GM10248 (cell line): ENCODE data around the gene SMG7.

Source experiments
- CTCF ChIA-PET: fragments of 300-600 bp; sonication (Branson Sonifier 250); formaldehyde crosslinking; extraction: SDS; loops from one replicate; lab custom pipeline; 2021; ENCODE audit warnings: antibody characterized with exemption; lab: Yijun Ruan, JAX
- POLR2A ChIA-PET: fragments of 350-650 bp; sonication (Branson Sonifier 250); formaldehyde crosslinking; extraction: SDS; loops from one replicate; lab custom pipeline; 2020; ENCODE audit warnings: antibody characterized with exemption; lab: Yijun Ruan, JAX
- DNase-seq: peaks from one replicate; pipeline ENCODE4 v3.0.0; 2012; ENCODE audit errors: extremely low spot score
- TF ChIP-seq, protein P1 (sequence below): IDR thresholded peaks from 2 replicates; pipeline ENCODE4 v1.5.1; 2012; ENCODE audit warnings: mild to moderate bottlenecking, low read depth; ENCODE audit errors: extremely low read depth, missing control alignments, control extremely low read depth

SMG7 gene

DNA sequence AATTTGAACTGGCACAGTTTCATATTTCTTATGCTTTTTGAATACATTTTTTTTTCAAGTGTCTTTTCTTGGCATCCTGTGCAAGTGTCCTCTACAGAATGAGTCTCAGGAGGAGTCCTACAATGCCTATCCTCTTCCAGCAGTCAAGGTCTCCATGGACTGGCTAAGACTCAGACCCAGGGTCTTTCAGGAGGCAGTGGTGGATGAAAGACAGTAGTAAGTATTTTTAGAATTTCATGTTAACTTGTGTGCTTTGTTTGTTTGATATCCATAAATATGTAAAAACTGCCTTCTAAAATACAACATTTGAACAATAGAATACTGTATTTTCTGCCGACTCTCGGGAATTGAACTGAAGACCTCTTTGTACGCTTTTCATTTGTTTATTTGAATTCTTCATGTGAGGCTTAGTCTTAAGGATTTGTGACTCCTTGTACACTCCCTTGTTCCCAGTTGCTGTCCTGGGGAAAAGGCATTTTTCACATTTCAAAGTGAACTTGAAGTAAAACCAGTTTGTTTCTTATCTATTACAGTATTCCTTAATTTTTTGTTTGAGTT is 61.4 kb downstream of the SMG7 start:
- ChIA-PET CTCF (no interaction called here), POLR2A (no interaction called here)
- TF ChIP-seq, protein P1, sequence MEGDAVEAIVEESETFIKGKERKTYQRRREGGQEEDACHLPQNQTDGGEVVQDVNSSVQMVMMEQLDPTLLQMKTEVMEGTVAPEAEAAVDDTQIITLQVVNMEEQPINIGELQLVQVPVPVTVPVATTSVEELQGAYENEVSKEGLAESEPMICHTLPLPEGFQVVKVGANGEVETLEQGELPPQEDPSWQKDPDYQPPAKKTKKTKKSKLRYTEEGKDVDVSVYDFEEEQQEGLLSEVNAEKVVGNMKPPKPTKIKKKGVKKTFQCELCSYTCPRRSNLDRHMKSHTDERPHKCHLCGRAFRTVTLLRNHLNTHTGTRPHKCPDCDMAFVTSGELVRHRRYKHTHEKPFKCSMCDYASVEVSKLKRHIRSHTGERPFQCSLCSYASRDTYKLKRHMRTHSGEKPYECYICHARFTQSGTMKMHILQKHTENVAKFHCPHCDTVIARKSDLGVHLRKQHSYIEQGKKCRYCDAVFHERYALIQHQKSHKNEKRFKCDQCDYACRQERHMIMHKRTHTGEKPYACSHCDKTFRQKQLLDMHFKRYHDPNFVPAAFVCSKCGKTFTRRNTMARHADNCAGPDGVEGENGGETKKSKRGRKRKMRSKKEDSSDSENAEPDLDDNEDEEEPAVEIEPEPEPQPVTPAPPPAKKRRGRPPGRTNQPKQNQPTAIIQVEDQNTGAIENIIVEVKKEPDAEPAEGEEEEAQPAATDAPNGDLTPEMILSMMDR = no peak
- no peak for DNase-seq

DNA sequence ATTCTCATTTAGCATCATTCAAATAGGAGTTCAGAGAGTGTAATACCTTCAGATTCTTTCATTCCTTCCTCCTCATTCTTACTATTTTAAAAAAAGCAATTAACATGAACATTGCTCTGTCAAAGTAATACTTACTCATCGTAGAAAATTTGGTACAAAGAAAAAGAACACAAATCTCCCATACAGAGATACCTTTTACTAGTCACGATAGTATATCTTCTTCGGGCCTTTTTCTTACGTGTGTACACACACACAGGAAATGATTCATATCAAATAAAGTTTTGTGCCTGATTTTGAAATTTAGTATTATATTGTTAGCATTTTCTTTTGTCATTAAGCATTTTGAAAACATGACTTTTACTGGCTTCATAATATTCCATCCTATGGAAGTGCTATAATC is 65.1 kb downstream of the SMG7 start:
- TF ChIP-seq, protein P1 = no peak
- DNase-seq = no peak
- ChIA-PET CTCF (interaction anchor here (3.1 kb wide), 1 partner anchor 15 kb away, joined by 11 read pairs; no protein-coding TSS in a partner anchor), POLR2A (no interaction called here)

DNA sequence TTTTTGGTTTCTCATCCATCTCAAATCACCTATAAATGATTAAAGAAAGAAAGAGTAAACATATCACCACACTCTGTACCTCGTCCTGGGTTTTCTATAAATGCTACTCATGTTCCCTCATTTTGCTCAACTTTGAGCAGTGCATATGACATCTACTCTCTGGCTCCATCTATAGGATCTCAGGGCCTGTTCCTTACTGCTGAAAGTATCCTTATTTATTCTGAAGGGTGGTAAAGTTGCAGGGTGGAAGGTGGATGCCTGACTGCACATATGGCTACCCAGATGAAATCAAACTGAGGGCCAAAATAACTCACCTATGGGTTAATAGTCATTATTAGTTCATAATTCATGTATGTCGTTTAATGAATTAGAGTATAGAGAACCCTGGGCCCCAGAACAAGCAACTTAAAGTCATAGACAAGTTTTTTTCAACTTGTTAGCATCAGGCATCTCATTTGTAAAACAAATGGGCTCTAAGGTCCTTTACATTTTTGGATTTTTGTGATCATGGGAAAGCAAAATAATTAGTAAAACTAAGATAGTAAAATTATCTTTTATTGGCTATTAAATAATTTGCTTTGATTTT is 71.4 kb downstream of the SMG7 start:
- POLR2A ChIA-PET = no interaction called here
- TF ChIP-seq, protein P1 = peak; percentile 66
- CTCF ChIA-PET = no interaction called here
- DNase-seq = peak; percentile 23

DNA sequence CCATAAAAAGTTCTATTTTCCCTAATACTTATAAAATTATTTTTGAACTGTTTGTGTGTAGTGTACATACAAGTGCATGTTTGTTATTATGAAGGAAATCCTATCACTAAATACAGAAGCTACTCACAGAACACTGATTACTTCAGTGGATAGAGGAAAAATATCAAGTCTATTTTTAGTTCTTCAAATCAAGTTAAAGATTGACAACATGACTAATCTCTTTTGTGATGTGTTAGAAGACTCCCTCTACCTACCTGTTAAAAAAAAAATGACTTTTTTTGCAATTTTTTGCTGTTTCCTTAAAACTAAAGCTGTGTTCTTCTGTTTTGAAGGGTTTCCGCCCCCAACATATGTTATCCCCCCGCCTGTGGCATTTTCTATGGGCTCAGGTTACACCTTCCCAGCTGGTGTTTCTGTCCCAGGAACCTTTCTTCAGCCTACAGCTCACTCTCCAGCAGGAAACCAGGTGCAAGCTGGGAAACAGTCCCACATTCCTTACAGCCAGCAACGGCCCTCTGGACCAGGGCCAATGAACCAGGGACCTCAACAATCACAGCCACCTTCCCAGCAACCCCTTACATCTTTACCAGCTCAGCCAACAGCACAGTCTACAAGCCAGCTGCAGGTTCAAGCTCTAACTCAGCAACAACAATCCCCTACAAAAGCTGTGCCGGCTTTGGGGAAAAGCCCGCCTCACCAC is 72.4 kb downstream of the SMG7 start:
- DNase-seq = no peak
- ChIA-PET CTCF (interaction anchor here (1.1 to 2.1 kb wide), 4 partner anchors 10 to 238 kb away, joined by 3 to 7 read pairs (median 4); no protein-coding TSS in a partner anchor), POLR2A (no interaction called here)
- TF ChIP-seq, protein P1 = no peak

DNA sequence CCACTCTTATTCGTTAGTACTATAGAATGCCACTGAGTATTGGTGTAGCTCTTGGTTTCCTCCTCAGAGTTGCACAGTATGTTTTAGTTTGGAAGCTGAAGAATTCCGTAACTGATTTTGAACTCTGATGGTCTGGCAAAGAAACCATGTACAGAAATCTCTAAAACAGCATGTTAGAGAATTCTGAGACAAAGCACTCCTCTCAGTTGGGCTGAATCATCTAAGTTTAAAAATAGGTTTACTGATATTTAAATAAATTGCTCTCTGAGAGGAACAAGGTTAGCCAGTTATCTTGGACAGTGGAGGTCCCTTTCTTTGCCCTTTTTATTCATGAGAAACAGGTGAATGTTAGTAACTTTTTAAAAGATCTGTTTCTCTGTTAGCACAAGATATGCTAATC is 74.1 kb downstream of the SMG7 start:
- TF ChIP-seq, protein P1 = no peak
- ChIA-PET POLR2A (interaction anchor here (0.6 kb wide), 1 partner anchor 286 kb away, joined by 3 read pairs; no protein-coding TSS in a partner anchor), CTCF (no interaction called here)
- DNase-seq = no peak

DNA sequence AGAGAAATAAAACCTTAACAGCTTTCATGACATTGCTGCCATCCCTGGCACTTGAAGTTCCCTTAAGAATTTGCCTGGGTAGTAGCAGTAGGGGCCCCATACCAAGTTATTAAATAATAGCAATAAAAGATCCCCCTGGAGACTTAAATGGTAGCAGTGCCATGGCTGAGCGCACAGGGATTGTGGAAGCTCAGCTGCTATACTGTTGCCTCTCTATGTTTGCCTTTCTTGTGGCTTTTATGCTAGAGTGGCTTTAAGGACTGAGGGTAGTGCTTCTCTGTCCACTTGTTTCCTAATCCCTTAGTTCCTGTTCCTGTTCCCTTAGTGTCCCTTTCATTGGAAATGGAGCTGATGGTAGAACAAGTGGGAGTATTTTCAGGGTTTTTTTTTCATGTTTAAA is 75.8 kb downstream of the SMG7 start:
- no peak for DNase-seq
- POLR2A ChIA-PET = no interaction called here
- TF ChIP-seq, protein P1 = no peak
- CTCF ChIA-PET = interaction anchor here (0.9 to 1.1 kb wide), 2 partner anchors 15 to 21 kb away, joined by 3 to 4 read pairs; no protein-coding TSS in a partner anchor
